DOHH2 (cell line): ENCODE data around the gene NCAM1.

ENCODE experiments used
- CTCF ChIP-seq: fragments of 200-600 bp; sonication (generic); IDR thresholded peaks from one replicate; pipeline ENCODE4 v1.5.1; 2014; ENCODE audit warnings: antibody characterized with exemption, mild to moderate bottlenecking, low read depth, low read length; ENCODE audit not compliant: poor library complexity, severe bottlenecking
- EZH2phosphoT487 ChIP-seq: fragments of 200-600 bp; sonication (generic); IDR thresholded peaks from 2 replicates; pipeline ENCODE4 v1.6.1; 2017; ENCODE audit warnings: borderline replicate concordance, mild to moderate bottlenecking, antibody characterized with exemption, low read length, moderate library complexity, mixed read lengths

- TF ChIP-seq CTCF (no peak), EZH2phosphoT487 (no peak)
Observed at GRCh38 chr11:113198972-113199661, 237.9 kb downstream of the NCAM1 start.
